Spleen (tissue), 11 donors: ENCODE measurements around the gene LRMDA. TPM values are rescaled to one million over a fixed set of nuclear protein-coding genes. Genes with fewer than 3 reads are reported as not detected.

Source experiments
- DNase-seq: peaks from one replicate; pipeline ENCODE4 v3.0.0-alpha.2; 2020
- H3K27ac ChIP-seq, 8 donors: fragments of 200-600 bp; sonication (generic) in 7 of 8; 1 replicate in 4 of 8; 2 replicates in 4 of 8; pipeline versions ENCODE4 v1.5.0 to v1.8.0; 2016 to 2021; ENCODE audit warnings: inconsistent platforms in 4 of 8, mild to moderate bottlenecking in 4 of 8, moderate library complexity in 1 of 8
- H3K27me3 ChIP-seq, 7 donors: fragments of 200-600 bp; sonication (generic) in 6 of 7; replicated peaks in 1 of 7; 1 replicate in 4 of 7; 2 replicates in 3 of 7; pipeline versions ENCODE4 v1.5.0 to v1.8.0; 2016 to 2021; ENCODE audit warnings: inconsistent platforms in 3 of 7, mild to moderate bottlenecking in 1 of 7
- H3K36me3 ChIP-seq, 6 donors: fragments of 200-600 bp; sonication (generic) in 5 of 6; 1 replicate in 4 of 6; 2 replicates in 2 of 6; pipeline versions ENCODE4 v1.5.0 to v1.8.0; 2016 to 2021; ENCODE audit warnings: inconsistent platforms in 2 of 6
- H3K4me1 ChIP-seq, 6 donors: fragments of 200-600 bp; sonication (generic) in 5 of 6; 1 replicate in 3 of 6; 2 replicates in 3 of 6; pipeline versions ENCODE4 v1.5.0 to v1.8.0; 2016 to 2021; ENCODE audit warnings: inconsistent platforms in 3 of 6
- H3K4me3 ChIP-seq, 8 donors: fragments of 200-600 bp; sonication (generic) in 7 of 8; 1 replicate in 4 of 8; 2 replicates in 4 of 8; pipeline versions ENCODE4 v1.5.0 to v1.8.0; 2016 to 2021; ENCODE audit warnings: inconsistent platforms in 4 of 8, mild to moderate bottlenecking in 4 of 8, moderate library complexity in 2 of 8
- H3K9me3 ChIP-seq, 8 donors: fragments of 200-600 bp; sonication (generic) in 7 of 8; 1 replicate in 4 of 8; 2 replicates in 4 of 8; pipeline versions ENCODE4 v1.5.0 to v1.8.0; 2016 to 2021; ENCODE audit warnings: inconsistent platforms in 4 of 8
- CTCF ChIP-seq, 11 experiments: fragments of 200-600 bp in 7 of 11; fragments of 450-650 bp in 4 of 11; sonication (generic) in 4 of 11; IDR thresholded peaks in 8 of 11; conservative IDR thresholded peaks in 3 of 11; 1 replicate in 7 of 11; 2 replicates in 4 of 11; pipeline versions ENCODE4 v1.4.0 to v1.8.0; 2016 to 2021; ENCODE audit warnings: antibody characterized with exemption in 11 of 11, inconsistent platforms in 4 of 11, mild to moderate bottlenecking in 1 of 11
- POLR2A ChIP-seq, 3 donors: fragments of 450-650 bp; IDR thresholded peaks; one replicate each; pipeline ENCODE4 v1.5.1; 2017; ENCODE audit warnings: antibody characterized with exemption in 3 of 3, mild to moderate bottlenecking in 1 of 3
- POLR2AphosphoS5 ChIP-seq, 3 donors: sonication (generic); formaldehyde crosslinking; IDR thresholded peaks; one replicate each; pipeline ENCODE4 v1.5.1; 2017; ENCODE audit warnings: antibody characterized with exemption in 3 of 3
- WGBS, 5 donors: extraction: QIAGEN DNeasy Blood & Tissue Kit in 3 of 5; methylation state at CpG; one replicate each; pipeline versions ENCODE4 v1.1.5 to v1.1.7; 2013 to 2018; 5-methylcytosine and 5-hydroxymethylcytosine counted together
- intact Hi-C: fragments of 100-400 bp; cut with DNase I; formaldehyde crosslinking; loops from one replicate; pipeline ENCODE4 v1.15.0; 2023; ENCODE audit warnings: low total_unique reads
- polyA plus RNA-seq, 3 donors: library from polyadenylated mRNA; stranded (reverse); fragments of 200-250 nt; gene quantifications; one replicate each; pipeline ENCODE4 v1.2.1, GENCODE V29; 2013
- total RNA-seq, 7 donors: library from RNA; depleted of rRNA in 3 of 7; stranded (reverse); fragments of >200 nt in 3 of 7; fragmentation: NEBNext Ultra II Directional in 4 of 7; extraction: Animal tissue kit (Norgen Biotek cat#: 25700) in 4 of 7; gene quantifications; one replicate each; pipeline versions ENCODE4 v1.1.0 to v1.2.1, GENCODE V29; 2016 to 2021
- donor health status: healthy with polysubstance abuse.
- donor health status: DM: no; HTN: no; CAD: no; lungs with moderate emphysema.
- donor health status: DM: no; HTN: no; CAD: no.
- donor health status: Bipolar disorder and iron deficiency.
- donor health status: healthy.
- donor health status: DM: no; HTN: no; CAD: no.
- donor health status: DM: yes; HTN: yes; CAD: no.

The LRMDA gene
- total and polyA plus RNA-seq, 10 donors, result 7.3 to 46.6 (median 28.2) TPM

GRCh38 chr10:75866731-75867130, 435.3 kb downstream of the LRMDA start:
- no peaks in the 10 kb centered on the region for H3K9me3 ChIP-seq
- no peaks in the 10 kb centered on the region for H3K36me3 ChIP-seq
- H3K27me3 ChIP-seq, result no peaks in the 10 kb centered on the region
- intact Hi-C loops, result no loop called here
- no peaks in the 10 kb centered on the region for H3K4me1 ChIP-seq
- no peak overlapping the region for H3K27ac ChIP-seq
- 71 to 80% (median 75%) methylated on average over 4 of the region's 4 CpGs for WGBS, 5 donors
- TF ChIP-seq POLR2AphosphoS5 (IDR thresholded peaks at IDR 0.05) (no peak), CTCF (IDR thresholded peaks at IDR 0.05 in 8 of 11, conservative IDR thresholded peaks at IDR 0.05 in 3 of 11) (no peak), POLR2A (IDR thresholded peaks at IDR 0.05) (no peak)
- no peak for DNase-seq
- no peak overlapping the region for H3K4me3 ChIP-seq

DNA sequence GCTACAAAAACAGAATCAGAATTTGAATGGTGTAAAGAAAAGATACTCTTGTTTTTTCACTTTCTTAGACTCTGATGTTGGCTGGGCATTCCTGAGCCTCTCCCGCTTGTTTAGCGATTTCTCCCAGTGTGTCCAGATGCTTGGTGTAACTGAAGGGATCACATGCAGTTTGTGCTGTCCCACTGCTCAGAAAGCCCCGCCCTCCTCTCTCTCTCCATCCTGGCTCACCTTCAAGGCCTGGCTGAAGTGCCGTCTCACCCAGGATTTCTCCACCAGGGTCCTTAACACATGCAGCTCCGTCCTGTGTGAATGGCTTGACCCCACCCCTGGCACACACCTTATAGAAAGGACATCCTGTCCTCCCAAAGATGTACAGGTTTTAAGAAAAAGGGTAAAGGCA, 437.1 kb downstream of the LRMDA start:
- no peaks in the 10 kb centered on the region for H3K9me3 ChIP-seq
- no peak for DNase-seq
- WGBS, 5 donors, result 86 to 96% (median 95%) methylated on average over 5 of the region's 5 CpGs
- no peak overlapping the region for H3K27ac ChIP-seq
- intact Hi-C loops, result no loop called here
- no peaks in the 10 kb centered on the region for H3K27me3 ChIP-seq
- no peaks in the 10 kb centered on the region for H3K36me3 ChIP-seq
- no peak overlapping the region for H3K4me3 ChIP-seq
- TF ChIP-seq POLR2A (IDR thresholded peaks at IDR 0.05), result no peak
- TF ChIP-seq POLR2AphosphoS5 (IDR thresholded peaks at IDR 0.05), result no peak
- TF ChIP-seq CTCF (IDR thresholded peaks at IDR 0.05 in 8 of 11, conservative IDR thresholded peaks at IDR 0.05 in 3 of 11), result no peak
- H3K4me1 ChIP-seq, result no peaks in the 10 kb centered on the region

DNA sequence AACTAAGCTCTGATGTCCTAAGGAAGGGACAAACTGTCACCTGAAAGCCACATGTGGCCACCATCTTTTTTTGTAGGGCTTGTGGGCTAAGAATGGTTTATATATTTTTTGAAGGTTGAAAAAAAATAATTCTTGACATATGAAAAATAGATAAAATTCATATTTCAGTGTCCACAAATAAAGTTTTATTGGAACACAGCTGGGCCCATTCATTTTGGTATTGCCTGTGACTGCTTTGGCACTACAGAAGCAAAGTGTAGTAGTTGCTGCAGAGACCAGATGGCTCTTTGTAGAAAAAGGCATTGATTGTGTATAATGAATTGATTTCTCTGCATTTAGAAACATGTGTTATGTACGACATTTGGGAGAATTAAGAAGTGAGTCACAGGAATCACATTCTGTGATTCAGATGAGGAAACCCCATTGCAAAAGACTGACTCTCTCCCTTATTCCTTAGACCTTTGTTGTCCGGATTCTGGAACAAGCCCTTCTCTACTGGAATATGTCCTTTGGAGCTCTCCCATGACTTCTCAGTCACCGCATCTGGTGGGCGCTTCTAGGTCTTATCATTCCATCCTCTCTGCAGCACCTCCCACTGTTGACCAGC, 438.7 kb downstream of the LRMDA start:
- 90 to 99% (median 91%) methylated on average over 4 of the region's 4 CpGs for WGBS, 5 donors
- H3K27me3 ChIP-seq, result no peaks in the 10 kb centered on the region
- no peak overlapping the region for H3K4me3 ChIP-seq
- no peaks in the 10 kb centered on the region for H3K36me3 ChIP-seq
- no peak for DNase-seq
- TF ChIP-seq POLR2A (IDR thresholded peaks at IDR 0.05) (no peak), POLR2AphosphoS5 (IDR thresholded peaks at IDR 0.05) (no peak), CTCF (IDR thresholded peaks at IDR 0.05 in 8 of 11, conservative IDR thresholded peaks at IDR 0.05 in 3 of 11) (no peak)
- no peak overlapping the region for H3K27ac ChIP-seq
- intact Hi-C loops, result no loop called here
- no peaks in the 10 kb centered on the region for H3K9me3 ChIP-seq
- H3K4me1 ChIP-seq, result no peaks in the 10 kb centered on the region

DNA sequence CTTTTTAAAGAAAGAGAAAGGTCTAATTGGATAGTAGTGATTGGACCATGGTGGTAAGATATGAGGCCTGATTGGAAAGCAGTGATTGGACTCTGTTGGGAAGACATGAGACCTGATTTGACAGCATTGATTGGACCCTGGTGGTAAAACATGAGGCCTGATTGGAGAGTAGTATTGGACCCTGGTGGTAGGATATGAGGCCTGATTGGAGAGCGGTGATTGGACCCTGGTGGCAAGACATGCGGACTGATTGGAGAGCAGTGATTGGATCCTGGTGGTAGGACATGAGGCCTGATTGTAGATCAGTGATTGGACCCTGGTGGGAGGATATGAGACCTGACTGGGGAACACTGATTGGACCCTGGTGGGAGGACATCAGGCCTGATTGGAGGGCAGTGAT, 444.3 kb downstream of the LRMDA start:
- no peak for TF ChIP-seq POLR2AphosphoS5 (IDR thresholded peaks at IDR 0.05)
- TF ChIP-seq POLR2A (IDR thresholded peaks at IDR 0.05), result no peak
- no peak for TF ChIP-seq CTCF (IDR thresholded peaks at IDR 0.05 in 8 of 11, conservative IDR thresholded peaks at IDR 0.05 in 3 of 11)
- Histone ChIP-seq H3K4me3 (no peak overlapping the region), H3K27ac (no peak overlapping the region), H3K9me3 (no peaks in the 10 kb centered on the region), H3K27me3 (no peaks in the 10 kb centered on the region), H3K4me1 (no peaks in the 10 kb centered on the region), H3K36me3 (no peaks in the 10 kb centered on the region)
- WGBS, 5 donors, result 92 to 98% (median 94%) methylated on average over 2 of the region's 2 CpGs
- no peak for DNase-seq
- intact Hi-C loops, result no loop called here
